Spleen (tissue), 11 donors: Measurements from ENCODE around the gene GALNT13. TPM values are rescaled to one million over a fixed set of nuclear protein-coding genes. Genes with fewer than 3 reads are reported as not detected.

Experiments
- DNase-seq: peaks from one replicate; pipeline ENCODE4 v3.0.0-alpha.2; 2020
- H3K27ac ChIP-seq, 8 donors: fragments of 200-600 bp; sonication (generic) in 7 of 8; 1 replicate in 4 of 8; 2 replicates in 4 of 8; pipeline versions ENCODE4 v1.5.0 to v1.8.0; 2016 to 2021; ENCODE audit warnings: inconsistent platforms in 4 of 8, mild to moderate bottlenecking in 4 of 8, moderate library complexity in 1 of 8
- H3K27me3 ChIP-seq, 7 donors: fragments of 200-600 bp; sonication (generic) in 6 of 7; replicated peaks in 1 of 7; 1 replicate in 4 of 7; 2 replicates in 3 of 7; pipeline versions ENCODE4 v1.5.0 to v1.8.0; 2016 to 2021; ENCODE audit warnings: inconsistent platforms in 3 of 7, mild to moderate bottlenecking in 1 of 7
- H3K36me3 ChIP-seq, 6 donors: fragments of 200-600 bp; sonication (generic) in 5 of 6; 1 replicate in 4 of 6; 2 replicates in 2 of 6; pipeline versions ENCODE4 v1.5.0 to v1.8.0; 2016 to 2021; ENCODE audit warnings: inconsistent platforms in 2 of 6
- H3K4me1 ChIP-seq, 6 donors: fragments of 200-600 bp; sonication (generic) in 5 of 6; 1 replicate in 3 of 6; 2 replicates in 3 of 6; pipeline versions ENCODE4 v1.5.0 to v1.8.0; 2016 to 2021; ENCODE audit warnings: inconsistent platforms in 3 of 6
- H3K4me3 ChIP-seq, 8 donors: fragments of 200-600 bp; sonication (generic) in 7 of 8; 1 replicate in 4 of 8; 2 replicates in 4 of 8; pipeline versions ENCODE4 v1.5.0 to v1.8.0; 2016 to 2021; ENCODE audit warnings: inconsistent platforms in 4 of 8, mild to moderate bottlenecking in 4 of 8, moderate library complexity in 2 of 8
- H3K9me3 ChIP-seq, 8 donors: fragments of 200-600 bp; sonication (generic) in 7 of 8; 1 replicate in 4 of 8; 2 replicates in 4 of 8; pipeline versions ENCODE4 v1.5.0 to v1.8.0; 2016 to 2021; ENCODE audit warnings: inconsistent platforms in 4 of 8
- POLR2A ChIP-seq, 3 donors: fragments of 450-650 bp; IDR thresholded peaks; one replicate each; pipeline ENCODE4 v1.5.1; 2017; ENCODE audit warnings: antibody characterized with exemption in 3 of 3, mild to moderate bottlenecking in 1 of 3
- POLR2AphosphoS5 ChIP-seq, 3 donors: sonication (generic); formaldehyde crosslinking; IDR thresholded peaks; one replicate each; pipeline ENCODE4 v1.5.1; 2017; ENCODE audit warnings: antibody characterized with exemption in 3 of 3
- WGBS, 5 donors: extraction: QIAGEN DNeasy Blood & Tissue Kit in 3 of 5; methylation state at CpG; one replicate each; pipeline versions ENCODE4 v1.1.5 to v1.1.7; 2013 to 2018; 5-methylcytosine and 5-hydroxymethylcytosine counted together
- intact Hi-C: fragments of 100-400 bp; cut with DNase I; formaldehyde crosslinking; loops from one replicate; pipeline ENCODE4 v1.15.0; 2023; ENCODE audit warnings: low total_unique reads
- polyA plus RNA-seq, 3 donors: library from polyadenylated mRNA; stranded (reverse); fragments of 200-250 nt; gene quantifications; one replicate each; pipeline ENCODE4 v1.2.1, GENCODE V29; 2013
- total RNA-seq, 7 donors: library from RNA; depleted of rRNA in 3 of 7; stranded (reverse); fragments of >200 nt in 3 of 7; fragmentation: NEBNext Ultra II Directional in 4 of 7; extraction: Animal tissue kit (Norgen Biotek cat#: 25700) in 4 of 7; gene quantifications; one replicate each; pipeline versions ENCODE4 v1.1.0 to v1.2.1, GENCODE V29; 2016 to 2021
- TF ChIP-seq, protein P1 (sequence below), 11 experiments: fragments of 200-600 bp in 7 of 11; fragments of 450-650 bp in 4 of 11; sonication (generic) in 4 of 11; IDR thresholded peaks in 8 of 11; conservative IDR thresholded peaks in 3 of 11; 1 replicate in 7 of 11; 2 replicates in 4 of 11; pipeline versions ENCODE4 v1.4.0 to v1.8.0; 2016 to 2021; ENCODE audit warnings: antibody characterized with exemption in 11 of 11, inconsistent platforms in 4 of 11, mild to moderate bottlenecking in 1 of 11
- donor health status: healthy with polysubstance abuse.
- donor health status: DM: no; HTN: no; CAD: no; lungs with moderate emphysema.
- donor health status: DM: no; HTN: no; CAD: no.
- donor health status: Bipolar disorder and iron deficiency.
- donor health status: healthy.
- donor health status: DM: no; HTN: no; CAD: no.
- donor health status: DM: yes; HTN: yes; CAD: no.

Gene GALNT13
- total and polyA plus RNA-seq, 10 donors: 0.02 to 0.61 (median 0.11) TPM; not detected in 6

- Histone ChIP-seq H3K27me3 (peaks cover 0 to 45% (median 27%) of the 10 kb centered on the region in 7 donors), H3K4me1 (peaks cover 0 to 6% (median 0%) of the 10 kb centered on the region in 6 donors), H3K9me3 (no peaks in the 10 kb centered on the region), H3K27ac (no peak overlapping the region), H3K4me3 (peak overlapping the region in 1 of 8 donors; percentile 27), H3K36me3 (no peaks in the 10 kb centered on the region)
- intact Hi-C loops: no loop called here
- TF ChIP-seq, protein P1, sequence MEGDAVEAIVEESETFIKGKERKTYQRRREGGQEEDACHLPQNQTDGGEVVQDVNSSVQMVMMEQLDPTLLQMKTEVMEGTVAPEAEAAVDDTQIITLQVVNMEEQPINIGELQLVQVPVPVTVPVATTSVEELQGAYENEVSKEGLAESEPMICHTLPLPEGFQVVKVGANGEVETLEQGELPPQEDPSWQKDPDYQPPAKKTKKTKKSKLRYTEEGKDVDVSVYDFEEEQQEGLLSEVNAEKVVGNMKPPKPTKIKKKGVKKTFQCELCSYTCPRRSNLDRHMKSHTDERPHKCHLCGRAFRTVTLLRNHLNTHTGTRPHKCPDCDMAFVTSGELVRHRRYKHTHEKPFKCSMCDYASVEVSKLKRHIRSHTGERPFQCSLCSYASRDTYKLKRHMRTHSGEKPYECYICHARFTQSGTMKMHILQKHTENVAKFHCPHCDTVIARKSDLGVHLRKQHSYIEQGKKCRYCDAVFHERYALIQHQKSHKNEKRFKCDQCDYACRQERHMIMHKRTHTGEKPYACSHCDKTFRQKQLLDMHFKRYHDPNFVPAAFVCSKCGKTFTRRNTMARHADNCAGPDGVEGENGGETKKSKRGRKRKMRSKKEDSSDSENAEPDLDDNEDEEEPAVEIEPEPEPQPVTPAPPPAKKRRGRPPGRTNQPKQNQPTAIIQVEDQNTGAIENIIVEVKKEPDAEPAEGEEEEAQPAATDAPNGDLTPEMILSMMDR (IDR thresholded peaks at IDR 0.05 in 8 of 11, conservative IDR thresholded peaks at IDR 0.05 in 3 of 11): no peak
- TF ChIP-seq POLR2A (IDR thresholded peaks at IDR 0.05) (no peak), POLR2AphosphoS5 (IDR thresholded peaks at IDR 0.05) (no peak)
- peak; percentile 61 for DNase-seq
- WGBS, 5 donors: 4 to 11% (median 5%) methylated on average over 21 to 56 of the region's 56 CpGs
These were observed 759 bp downstream of the GALNT13 start for GRCh38 chr2:153872311-153873051.

DNA sequence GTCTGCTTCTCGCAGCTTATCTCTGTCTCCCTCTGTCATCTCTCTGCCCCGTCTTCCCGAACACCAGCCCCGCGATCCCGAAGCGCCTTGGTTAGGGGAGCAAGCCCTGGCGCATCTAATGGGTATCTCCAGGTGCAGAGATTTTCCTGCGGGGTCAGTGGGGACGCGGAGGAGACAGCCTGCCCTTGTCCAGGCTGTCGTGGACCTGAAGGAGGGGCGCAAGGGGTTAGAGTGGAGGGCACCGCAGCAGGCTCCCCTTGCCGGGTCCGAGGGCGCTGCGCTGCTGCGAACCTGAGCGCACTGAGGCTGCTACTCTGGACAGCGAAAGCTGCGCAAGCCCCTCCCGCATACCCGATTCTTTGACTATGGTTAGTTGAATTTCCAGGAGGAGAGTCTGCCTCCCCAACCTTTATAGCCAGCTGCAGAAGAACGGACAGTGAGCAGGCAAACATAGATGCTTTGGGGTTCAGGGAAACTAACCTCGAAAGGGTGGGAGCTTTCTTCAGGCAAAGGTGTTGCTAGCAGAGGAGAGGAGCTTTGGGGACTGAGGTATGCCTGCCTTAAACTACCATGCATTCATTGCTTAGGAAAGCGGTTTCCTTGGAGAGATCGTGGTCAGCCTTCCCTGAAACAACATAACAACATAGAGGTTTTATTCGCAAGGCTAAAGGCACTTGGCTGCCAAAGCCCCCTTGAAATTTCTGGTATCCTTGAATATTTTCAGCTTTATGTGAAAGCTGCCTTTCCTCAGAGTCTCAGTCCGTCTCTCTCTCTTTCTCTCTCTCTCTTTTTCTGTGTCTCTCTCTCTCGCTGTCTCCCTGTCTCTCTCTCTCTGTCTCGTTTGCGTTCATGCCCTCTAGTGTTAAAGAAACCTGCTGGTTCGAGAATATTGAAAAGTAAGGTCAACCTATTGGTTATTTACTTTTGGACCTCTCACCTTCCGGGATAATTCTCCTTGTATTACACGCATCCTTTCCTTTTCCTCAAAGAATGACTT, 1.6 kb downstream of the GALNT13 start:
- intact Hi-C loops: no loop called here
- Histone ChIP-seq H3K9me3 (no peaks in the 10 kb centered on the region), H3K4me3 (no peak overlapping the region), H3K4me1 (peaks cover 0 to 6% (median 0%) of the 10 kb centered on the region in 6 donors), H3K27me3 (peaks cover 0 to 45% (median 27%) of the 10 kb centered on the region in 7 donors), H3K36me3 (no peaks in the 10 kb centered on the region), H3K27ac (no peak overlapping the region)
- TF ChIP-seq POLR2A (IDR thresholded peaks at IDR 0.05): no peak
- no peak for TF ChIP-seq POLR2AphosphoS5 (IDR thresholded peaks at IDR 0.05)
- TF ChIP-seq, protein P1 (IDR thresholded peaks at IDR 0.05 in 8 of 11, conservative IDR thresholded peaks at IDR 0.05 in 3 of 11): no peak
- peak; percentile 48 for DNase-seq
- 7 to 12% (median 9%) methylated on average over 36 of the region's 36 CpGs for whole genome bisulfite sequencing, 5 donors

GRCh38 chr2:153875801-153876466, 4.2 kb downstream of the GALNT13 start:
- no peaks in the 10 kb centered on the region for H3K9me3 ChIP-seq
- no peak for DNase-seq
- H3K36me3 ChIP-seq: no peaks in the 10 kb centered on the region
- H3K4me1 ChIP-seq: peaks cover 0 to 6% (median 0%) of the 10 kb centered on the region in 6 donors
- intact Hi-C loops: no loop called here
- peaks cover 0 to 36% (median 26%) of the 10 kb centered on the region in 7 donors for H3K27me3 ChIP-seq
- TF ChIP-seq, protein P1 (IDR thresholded peaks at IDR 0.05 in 8 of 11, conservative IDR thresholded peaks at IDR 0.05 in 3 of 11): no peak
- no peak for TF ChIP-seq POLR2AphosphoS5 (IDR thresholded peaks at IDR 0.05)
- TF ChIP-seq POLR2A (IDR thresholded peaks at IDR 0.05): no peak
- no peak overlapping the region for H3K27ac ChIP-seq
- no peak overlapping the region for H3K4me3 ChIP-seq
- WGBS, 5 donors: 75 to 87% (median 77%) methylated on average over 2 of the region's 2 CpGs
